SK-N-SH (cell line): ENCODE data around the gene SPI1. TPM values are rescaled to one million over a fixed set of nuclear protein-coding genes. Genes with fewer than 3 reads are reported as not detected.

Source experiments
- CTCF ChIA-PET: fragments of 300-600, 350-600 bp; formaldehyde crosslinking; extraction: SDS; loops from one replicate; lab custom pipeline; 2021; lab: Yijun Ruan, JAX
- POLR2A ChIA-PET: fragments of 350-600 bp; sonication (Branson Sonifier 250); formaldehyde crosslinking; extraction: SDS; loops from one replicate; lab custom pipeline; 2020; ENCODE audit warnings: antibody characterized with exemption, inconsistent platforms; lab: Yijun Ruan, JAX
- DNase-seq: peaks from one replicate; pipeline ENCODE4 v3.0.0; 2012
- H2AFZ ChIP-seq: fragments of 200-600 bp; sonication (generic); 2 replicates; pipeline ENCODE4 v1.8.1; 2016; ENCODE audit warnings: antibody characterized with exemption, mild to moderate bottlenecking, low read depth
- H3F3A ChIP-seq: fragments of 200-600 bp; sonication (generic); replicated peaks from 2 replicates; pipeline ENCODE3; 2016; ENCODE audit warnings: antibody characterized with exemption, mild to moderate bottlenecking; ENCODE audit not compliant: insufficient read depth
- H3K27ac ChIP-seq, 2 experiments: fragments of 200-500 bp in 1 of 2; fragments of 200-600 bp in 1 of 2; sonication (Bioruptor generic) in 1 of 2; sonication (generic), shearing (Covaris generic) in 1 of 2; 2 replicates each; pipeline versions ENCODE4 v1.5.1 to v1.6.1; 2014 to 2016; ENCODE audit warnings: low read depth in 2 of 2, inconsistent platforms in 1 of 2, low read length in 1 of 2, mild to moderate bottlenecking in 1 of 2, mixed read lengths in 1 of 2
- H3K27me3 ChIP-seq: fragments of 200-600 bp; sonication (generic), shearing (Covaris generic); 2 replicates; pipeline ENCODE4 v1.6.1; 2016; ENCODE audit warnings: mixed run types; ENCODE audit not compliant: insufficient read depth
- H3K36me3 ChIP-seq, 2 experiments: fragments of 200-500 bp in 1 of 2; fragments of 200-600 bp in 1 of 2; sonication (Bioruptor generic) in 1 of 2; sonication (generic) in 1 of 2; replicated peaks in 1 of 2; 2 replicates each; pipeline versions ENCODE3 to v1.5.1; 2014 to 2016; ENCODE audit warnings: low read length in 1 of 2, mild to moderate bottlenecking in 1 of 2; ENCODE audit not compliant: insufficient read depth in 2 of 2, control insufficient read depth in 1 of 2
- H3K4me1 ChIP-seq, 2 experiments: fragments of 200-500 bp in 1 of 2; fragments of 200-600 bp in 1 of 2; sonication (Bioruptor generic) in 1 of 2; sonication (generic), shearing (Covaris generic) in 1 of 2; 2 replicates each; pipeline versions ENCODE4 v1.5.1 to v1.6.1; 2014 to 2016; ENCODE audit warnings: low read depth in 1 of 2, low read length in 1 of 2, mixed run types in 1 of 2; ENCODE audit not compliant: insufficient read depth in 2 of 2, control insufficient read depth in 1 of 2
- H3K4me2 ChIP-seq: fragments of 200-600 bp; sonication (generic), shearing (Covaris generic); 2 replicates; pipeline ENCODE4 v1.6.1; 2017; ENCODE audit warnings: mixed run types
- H3K4me3 ChIP-seq, 2 experiments: fragments of 200-500 bp in 1 of 2; fragments of 200-600 bp in 1 of 2; sonication (Bioruptor generic) in 1 of 2; sonication (generic), shearing (Covaris generic) in 1 of 2; 2 replicates each; pipeline versions ENCODE4 v1.5.1 to v1.8.1; 2014 to 2016; ENCODE audit warnings: low read depth in 2 of 2, inconsistent platforms in 1 of 2, low read length in 1 of 2, mild to moderate bottlenecking in 1 of 2, mixed read lengths in 1 of 2, moderate library complexity in 1 of 2
- H3K79me2 ChIP-seq: fragments of 200-600 bp; sonication (generic); 2 replicates; pipeline ENCODE4 v1.8.1; 2017; ENCODE audit warnings: mild to moderate bottlenecking; ENCODE audit not compliant: insufficient read depth
- H3K9ac ChIP-seq: fragments of 200-600 bp; sonication (generic); 2 replicates; pipeline ENCODE4 v1.6.1; 2017; ENCODE audit warnings: mixed run types
- H3K9me2 ChIP-seq: fragments of 200-600 bp; sonication (generic); 2 replicates; pipeline ENCODE4 v1.6.1; 2017; ENCODE audit warnings: mixed run types
- H3K9me3 ChIP-seq: fragments of 200-600 bp; sonication (generic); 2 replicates; pipeline ENCODE4 v1.6.1; 2017; ENCODE audit warnings: mixed run types, mild to moderate bottlenecking, moderate library complexity
- H4K20me1 ChIP-seq: fragments of 200-600 bp; sonication (generic); 2 replicates; pipeline ENCODE4 v1.6.1; 2017; ENCODE audit warnings: mild to moderate bottlenecking, mixed run types; ENCODE audit not compliant: insufficient read depth
- ELF1 ChIP-seq: IDR thresholded peaks from 2 replicates; pipeline ENCODE4 v1.4.0; 2012
- EZH2phosphoT487 ChIP-seq: fragments of 200-600 bp; sonication (generic); IDR thresholded peaks from 2 replicates; pipeline ENCODE4 v1.6.1; 2017; ENCODE audit warnings: low read depth, mixed run types, mild to moderate bottlenecking, antibody characterized with exemption, moderate library complexity, borderline replicate concordance
- GABPA ChIP-seq: IDR thresholded peaks from 2 replicates; pipeline ENCODE4 v1.4.0; 2012; ENCODE audit warnings: low read depth, mild to moderate bottlenecking
- POLR2AphosphoS5 ChIP-seq: IDR thresholded peaks from 2 replicates; pipeline ENCODE4 v1.6.1; 2012; ENCODE audit warnings: low read depth, low read length
- RAD21 ChIP-seq: IDR thresholded peaks from 2 replicates; pipeline ENCODE4 v1.6.1; 2012; ENCODE audit warnings: mild to moderate bottlenecking, low read length
- RFX5 ChIP-seq: IDR thresholded peaks from 2 replicates; pipeline ENCODE4 v1.6.1; 2012; ENCODE audit warnings: mild to moderate bottlenecking, improper control_type of control experiment, low read length
- SIN3A ChIP-seq: IDR thresholded peaks from 2 replicates; pipeline ENCODE4 v1.6.1; 2012; ENCODE audit warnings: low read depth, mild to moderate bottlenecking, low read length, moderate library complexity, borderline replicate concordance
- SMC3 ChIP-seq: IDR thresholded peaks from 2 replicates; pipeline ENCODE4 v1.6.1; 2012; ENCODE audit warnings: low read depth, low read length, improper control_type of control experiment
- TAF1 ChIP-seq: IDR thresholded peaks from 2 replicates; pipeline ENCODE4 v1.6.1; 2012; ENCODE audit warnings: low read depth, mild to moderate bottlenecking, low read length, moderate library complexity, borderline replicate concordance
- TEAD4 ChIP-seq: IDR thresholded peaks from 2 replicates; pipeline ENCODE4 v1.4.0; 2012; ENCODE audit warnings: mild to moderate bottlenecking, borderline replicate concordance; ENCODE audit not compliant: insufficient read depth
- YY1 ChIP-seq: IDR thresholded peaks from 2 replicates; pipeline ENCODE4 v1.4.0; 2012; ENCODE audit warnings: low read depth, mild to moderate bottlenecking
- WGBS: methylation state at CpG from one replicate; pipeline ENCODE4 v1.1.6; 2017; ENCODE audit warnings: low lambda C conversion rate; 5-methylcytosine and 5-hydroxymethylcytosine counted together
- polyA plus RNA-seq, 3 experiments: library from polyadenylated mRNA; depleted of rRNA; stranded (reverse); fragments of >200 nt; gene quantifications; 2 replicates each; pipeline ENCODE4 v1.2.3, GENCODE V29; 2012
- TF ChIP-seq, protein P1 (sequence below): IDR thresholded peaks from 2 replicates; pipeline ENCODE4 v1.4.0; 2012; ENCODE audit warnings: low read depth, borderline replicate concordance
- TF ChIP-seq, protein P2 (sequence below): fragments of 150-350 bp; IDR thresholded peaks from 2 replicates; pipeline ENCODE4 v1.6.1; 2017; ENCODE audit warnings: antibody characterized with exemption, low read length, low read depth, borderline replicate concordance
- TF ChIP-seq, protein P3 (sequence below): IDR thresholded peaks from 2 replicates; pipeline ENCODE4 v1.6.1; 2012; ENCODE audit warnings: mild to moderate bottlenecking, low read depth, low read length, moderate library complexity
- TF ChIP-seq, protein P4 (sequence below): IDR thresholded peaks from 2 replicates; pipeline ENCODE4; 2012

Gene SPI1
- polyA plus RNA-seq, 1 of the 3 experiments (the other 2 are of a cell fraction) = not detected

DNA sequence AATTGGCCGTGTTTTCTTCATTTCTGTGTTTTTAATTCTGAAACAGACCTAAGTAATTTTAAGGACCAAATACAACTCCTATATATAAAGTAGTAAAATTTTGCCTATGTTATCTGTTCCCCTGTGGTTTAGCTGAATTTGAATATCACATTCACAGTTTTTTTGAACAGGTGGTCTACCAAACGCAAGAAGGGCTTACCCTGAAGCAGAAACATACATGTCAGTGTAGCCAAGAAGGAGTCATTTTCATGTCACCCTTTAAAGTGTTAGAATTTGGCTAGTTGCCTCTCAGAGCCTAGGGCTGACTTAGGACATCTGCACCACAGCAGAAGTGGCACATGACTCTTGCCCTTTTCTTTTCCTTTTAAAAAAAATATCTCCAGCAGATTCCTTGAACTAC, 60.2 kb downstream of the SPI1 start:
- 100% methylated on average over 2 of the region's 2 CpGs for WGBS
- no peaks in the 10 kb centered on the region for H3K9me2 ChIP-seq
- ChIA-PET CTCF (interaction anchor here (1.0 kb wide), 1 partner anchor 37 kb away, joined by 3 read pairs; no protein-coding TSS in a partner anchor), POLR2A (no interaction called here)
- H4K20me1 ChIP-seq = no peaks in the 10 kb centered on the region
- H3K36me3 ChIP-seq = peaks cover 22 to 38% of the 10 kb centered on the region in 2 experiments
- no peak overlapping the region for H2AFZ ChIP-seq
- no peaks in the 10 kb centered on the region for H3F3A ChIP-seq
- no peak overlapping the region for H3K9ac ChIP-seq
- H3K79me2 ChIP-seq = no peaks in the 10 kb centered on the region
- no peak overlapping the region for H3K4me3 ChIP-seq
- no peaks in the 10 kb centered on the region for H3K27me3 ChIP-seq
- no peaks in the 10 kb centered on the region for H3K9me3 ChIP-seq
- no peak for DNase-seq
- H3K27ac ChIP-seq = no peak overlapping the region
- no peaks in the 10 kb centered on the region for H3K4me1 ChIP-seq
- no peak overlapping the region for H3K4me2 ChIP-seq
- TF ChIP-seq SMC3 (no peak), TEAD4 (no peak), YY1 (no peak), SIN3A (no peak), POLR2AphosphoS5 (no peak), RAD21 (no peak), RFX5 (no peak), ELF1 (no peak), GABPA (no peak), TAF1 (no peak), EZH2phosphoT487 (no peak)
- TF ChIP-seq, protein P1, sequence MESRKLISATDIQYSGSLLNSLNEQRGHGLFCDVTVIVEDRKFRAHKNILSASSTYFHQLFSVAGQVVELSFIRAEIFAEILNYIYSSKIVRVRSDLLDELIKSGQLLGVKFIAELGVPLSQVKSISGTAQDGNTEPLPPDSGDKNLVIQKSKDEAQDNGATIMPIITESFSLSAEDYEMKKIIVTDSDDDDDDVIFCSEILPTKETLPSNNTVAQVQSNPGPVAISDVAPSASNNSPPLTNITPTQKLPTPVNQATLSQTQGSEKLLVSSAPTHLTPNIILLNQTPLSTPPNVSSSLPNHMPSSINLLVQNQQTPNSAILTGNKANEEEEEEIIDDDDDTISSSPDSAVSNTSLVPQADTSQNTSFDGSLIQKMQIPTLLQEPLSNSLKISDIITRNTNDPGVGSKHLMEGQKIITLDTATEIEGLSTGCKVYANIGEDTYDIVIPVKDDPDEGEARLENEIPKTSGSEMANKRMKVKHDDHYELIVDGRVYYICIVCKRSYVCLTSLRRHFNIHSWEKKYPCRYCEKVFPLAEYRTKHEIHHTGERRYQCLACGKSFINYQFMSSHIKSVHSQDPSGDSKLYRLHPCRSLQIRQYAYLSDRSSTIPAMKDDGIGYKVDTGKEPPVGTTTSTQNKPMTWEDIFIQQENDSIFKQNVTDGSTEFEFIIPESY = no peak
- TF ChIP-seq, protein P2, sequence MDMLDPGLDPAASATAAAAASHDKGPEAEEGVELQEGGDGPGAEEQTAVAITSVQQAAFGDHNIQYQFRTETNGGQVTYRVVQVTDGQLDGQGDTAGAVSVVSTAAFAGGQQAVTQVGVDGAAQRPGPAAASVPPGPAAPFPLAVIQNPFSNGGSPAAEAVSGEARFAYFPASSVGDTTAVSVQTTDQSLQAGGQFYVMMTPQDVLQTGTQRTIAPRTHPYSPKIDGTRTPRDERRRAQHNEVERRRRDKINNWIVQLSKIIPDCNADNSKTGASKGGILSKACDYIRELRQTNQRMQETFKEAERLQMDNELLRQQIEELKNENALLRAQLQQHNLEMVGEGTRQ = no peak
- TF ChIP-seq, protein P3, sequence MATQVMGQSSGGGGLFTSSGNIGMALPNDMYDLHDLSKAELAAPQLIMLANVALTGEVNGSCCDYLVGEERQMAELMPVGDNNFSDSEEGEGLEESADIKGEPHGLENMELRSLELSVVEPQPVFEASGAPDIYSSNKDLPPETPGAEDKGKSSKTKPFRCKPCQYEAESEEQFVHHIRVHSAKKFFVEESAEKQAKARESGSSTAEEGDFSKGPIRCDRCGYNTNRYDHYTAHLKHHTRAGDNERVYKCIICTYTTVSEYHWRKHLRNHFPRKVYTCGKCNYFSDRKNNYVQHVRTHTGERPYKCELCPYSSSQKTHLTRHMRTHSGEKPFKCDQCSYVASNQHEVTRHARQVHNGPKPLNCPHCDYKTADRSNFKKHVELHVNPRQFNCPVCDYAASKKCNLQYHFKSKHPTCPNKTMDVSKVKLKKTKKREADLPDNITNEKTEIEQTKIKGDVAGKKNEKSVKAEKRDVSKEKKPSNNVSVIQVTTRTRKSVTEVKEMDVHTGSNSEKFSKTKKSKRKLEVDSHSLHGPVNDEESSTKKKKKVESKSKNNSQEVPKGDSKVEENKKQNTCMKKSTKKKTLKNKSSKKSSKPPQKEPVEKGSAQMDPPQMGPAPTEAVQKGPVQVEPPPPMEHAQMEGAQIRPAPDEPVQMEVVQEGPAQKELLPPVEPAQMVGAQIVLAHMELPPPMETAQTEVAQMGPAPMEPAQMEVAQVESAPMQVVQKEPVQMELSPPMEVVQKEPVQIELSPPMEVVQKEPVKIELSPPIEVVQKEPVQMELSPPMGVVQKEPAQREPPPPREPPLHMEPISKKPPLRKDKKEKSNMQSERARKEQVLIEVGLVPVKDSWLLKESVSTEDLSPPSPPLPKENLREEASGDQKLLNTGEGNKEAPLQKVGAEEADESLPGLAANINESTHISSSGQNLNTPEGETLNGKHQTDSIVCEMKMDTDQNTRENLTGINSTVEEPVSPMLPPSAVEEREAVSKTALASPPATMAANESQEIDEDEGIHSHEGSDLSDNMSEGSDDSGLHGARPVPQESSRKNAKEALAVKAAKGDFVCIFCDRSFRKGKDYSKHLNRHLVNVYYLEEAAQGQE = no peak
- TF ChIP-seq, protein P4, sequence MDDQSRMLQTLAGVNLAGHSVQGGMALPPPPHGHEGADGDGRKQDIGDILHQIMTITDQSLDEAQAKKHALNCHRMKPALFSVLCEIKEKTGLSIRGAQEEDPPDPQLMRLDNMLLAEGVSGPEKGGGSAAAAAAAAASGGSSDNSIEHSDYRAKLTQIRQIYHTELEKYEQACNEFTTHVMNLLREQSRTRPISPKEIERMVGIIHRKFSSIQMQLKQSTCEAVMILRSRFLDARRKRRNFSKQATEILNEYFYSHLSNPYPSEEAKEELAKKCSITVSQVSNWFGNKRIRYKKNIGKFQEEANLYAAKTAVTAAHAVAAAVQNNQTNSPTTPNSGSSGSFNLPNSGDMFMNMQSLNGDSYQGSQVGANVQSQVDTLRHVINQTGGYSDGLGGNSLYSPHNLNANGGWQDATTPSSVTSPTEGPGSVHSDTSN = no peak
